Islet of Langerhans (tissue), 1 donor: ENCODE results near the gene TPPP2.

Experiments
- FAIRE-seq: peaks from one replicate; lab custom pipeline; 2011; peaks lifted over from hg19 to GRCh38; lab: Jason Lieb, UNC

Gene TPPP2

DNA sequence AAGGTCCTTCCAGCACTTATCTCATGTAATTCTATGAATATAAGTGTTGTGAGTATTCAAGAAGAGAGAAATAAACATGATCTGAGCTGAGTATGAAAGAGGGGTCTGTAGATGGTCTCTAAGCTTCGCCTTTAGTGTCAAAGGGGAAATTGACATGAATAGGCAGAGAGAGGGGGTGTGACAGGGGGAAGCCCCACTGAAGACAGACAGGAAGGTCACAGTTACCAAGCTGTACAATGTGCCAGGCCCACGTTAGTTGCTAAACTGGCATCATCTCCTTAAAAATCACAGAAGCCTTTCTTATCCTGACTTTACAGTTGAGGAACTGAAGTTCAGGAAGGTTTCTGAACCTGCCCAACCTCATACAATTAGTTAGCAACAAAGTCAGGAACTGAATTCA, 47.7 kb downstream of the TPPP2 start:
- FAIRE-seq, result no peak

DNA sequence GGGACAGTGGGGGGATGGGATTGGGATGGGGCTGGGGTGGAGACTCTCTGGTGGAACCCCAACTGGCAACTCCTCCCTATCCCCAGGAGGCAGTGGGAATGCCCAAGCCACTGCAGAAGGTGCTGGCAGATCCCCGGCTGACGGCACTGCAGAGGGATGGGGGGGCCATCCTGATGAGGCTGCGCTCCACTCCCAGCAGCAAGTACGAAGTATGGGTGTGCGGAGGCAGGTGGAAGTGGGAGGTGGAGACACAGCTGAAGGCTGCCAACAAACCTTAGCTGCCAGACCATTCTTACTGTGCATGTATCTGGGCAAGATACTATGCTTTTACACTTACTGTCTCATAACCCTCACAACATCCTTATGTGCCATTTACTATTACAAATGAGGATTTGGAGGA, 48.3 kb downstream of the TPPP2 start:
- FAIRE-seq, result no peak

DNA sequence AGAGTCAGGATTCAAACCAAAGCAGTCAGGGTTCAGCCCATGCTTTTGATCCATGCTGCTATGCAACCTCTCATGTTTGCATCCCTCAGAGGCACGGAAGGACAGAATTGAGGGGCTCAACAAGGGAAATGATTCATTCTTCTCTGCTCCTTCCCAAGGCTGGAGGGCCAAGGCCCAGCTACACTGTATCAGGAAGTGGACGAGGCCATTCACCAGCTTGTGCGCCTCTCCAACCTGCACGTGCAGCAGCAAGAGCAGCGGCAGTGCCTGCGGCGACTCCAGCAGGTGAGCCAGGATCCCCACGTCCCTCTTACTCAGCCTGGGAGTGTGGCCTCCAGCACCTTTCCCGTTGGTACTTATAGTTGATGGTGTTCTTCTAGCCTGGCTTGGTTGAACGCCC, 48.7 kb downstream of the TPPP2 start:
- no peak for FAIRE-seq

DNA sequence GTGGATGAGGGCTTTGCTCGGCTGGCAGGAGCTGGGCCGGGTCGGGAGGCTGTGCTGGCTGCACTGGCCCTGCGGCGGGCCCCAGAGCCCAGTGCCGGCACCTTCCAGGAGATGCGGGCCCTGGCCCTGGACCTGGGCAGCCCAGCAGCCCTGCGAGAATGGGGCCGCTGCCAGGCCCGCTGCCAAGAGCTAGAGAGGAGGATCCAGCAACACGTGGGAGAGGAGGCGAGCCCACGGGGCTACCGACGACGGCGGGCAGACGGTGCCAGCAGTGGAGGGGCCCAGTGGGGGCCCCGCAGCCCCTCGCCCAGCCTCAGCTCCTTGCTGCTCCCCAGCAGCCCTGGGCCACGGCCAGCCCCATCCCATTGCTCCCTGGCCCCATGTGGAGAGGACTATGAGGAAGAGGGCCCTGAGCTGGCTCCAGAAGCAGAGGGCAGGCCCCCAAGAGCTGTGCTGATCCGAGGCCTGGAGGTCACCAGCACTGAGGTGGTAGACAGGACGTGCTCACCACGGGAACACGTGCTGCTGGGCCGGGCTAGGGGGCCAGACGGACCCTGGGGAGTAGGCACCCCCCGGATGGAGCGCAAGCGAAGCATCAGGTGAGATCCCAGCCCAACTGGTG, 51.6 kb downstream of the TPPP2 start:
- no peak for FAIRE-seq
